ENCODE data around the gene RHOBTB3. TPM values are rescaled to one million over a fixed set of nuclear protein-coding genes. Genes with fewer than 3 reads are reported as not detected.

The RHOBTB3 gene
- total RNA-seq, 1 experiment from 2014 or later = 6.8 TPM

GRCh38 chr5:95845391-95845790 lies 114.3 kb downstream of the RHOBTB3 start:
- H3K9me3 ChIP-seq (ENCODE audit: control insufficient read depth, low read depth, low read length) = no peaks in the 10 kb centered on the region
- no peak overlapping the region for H3K18ac ChIP-seq (ENCODE audit: insufficient read length, low read depth, low read length)
- H4K91ac ChIP-seq (ENCODE audit: insufficient read length, low read depth, low read length) = no peak overlapping the region
- Mint-ChIP-seq H3K4me3 (no peak overlapping the region), H3K36me3 (ENCODE audit: insufficient read depth in 1 of 3, low read depth in 3 of 3) (no peaks in the 10 kb centered on the region), H3K27me3 (ENCODE audit: low read depth) (peaks cover 4% of the 10 kb centered on the region; the same call in 1 of the 2 replicates), H3K27ac (no peak overlapping the region), H3K9me3 (no peaks in the 10 kb centered on the region), H3K4me1 (0 out of 4 replicates have a peak, but pooled peaks cover 2 to 3% of the 10 kb centered on the region in 2 experiments)
- no peak overlapping the region for H2BK12ac ChIP-seq (ENCODE audit: insufficient read length, low read depth, low read length)
- H2AK5ac ChIP-seq (ENCODE audit: insufficient read length, low read length) = no peak overlapping the region
- no peak overlapping the region for H3K9ac ChIP-seq (ENCODE audit: extremely low read depth, insufficient read length, low read length)
- WGBS (ENCODE audit: extremely low coverage, insufficient read length, low lambda C conversion rate) = no CpG with 5 or more reads among the region's 3 CpGs
- no peak overlapping the region for H3K27ac ChIP-seq (ENCODE audit: insufficient read length, low read depth, low read length)
- H3K79me2 ChIP-seq (ENCODE audit: insufficient read depth, low read length) = no peaks in the 10 kb centered on the region
- no peak overlapping the region for H4K8ac ChIP-seq (replicated peaks; ENCODE audit: insufficient read length, low read depth, low read length)
- no peaks in the 10 kb centered on the region for H3K4me1 ChIP-seq (ENCODE audit: insufficient read depth, low read length)
- no peak overlapping the region for H2BK15ac ChIP-seq (ENCODE audit: low read depth, low read length)
- DNase-seq = no peak
- H2BK5ac ChIP-seq (ENCODE audit: insufficient read length, low read length) = no peak overlapping the region
- no peaks in the 10 kb centered on the region for H4K20me1 ChIP-seq (ENCODE audit: control insufficient read depth, insufficient read depth, insufficient read length)
- no peak overlapping the region for H2BK120ac ChIP-seq (ENCODE audit: low read depth, low read length, poor library complexity, severe bottlenecking)
- H3K14ac ChIP-seq (ENCODE audit: insufficient read depth, low read length) = no peak overlapping the region
- H3K27me3 ChIP-seq (ENCODE audit: insufficient read depth, low read length) = no peaks in the 10 kb centered on the region
- no peak overlapping the region for H3T11ph ChIP-seq (ENCODE audit: low read length)
- no peak overlapping the region for H3K56ac ChIP-seq (ENCODE audit: insufficient read length, low read depth, low read length)
- H3K23ac ChIP-seq (ENCODE audit: insufficient read length, low read depth, low read length) = no peak overlapping the region
- H3K79me1 ChIP-seq (ENCODE audit: insufficient read depth, low read depth, low read length, poor library complexity, severe bottlenecking) = no peaks in the 10 kb centered on the region
- no peak for TF ChIP-seq CTCF (conservative IDR thresholded peaks at IDR 0.05)
- H3K23me2 ChIP-seq (ENCODE audit: insufficient read length, low read depth, low read length, poor library complexity, severe bottlenecking) = no peaks in the 10 kb centered on the region
- H4K5ac ChIP-seq (ENCODE audit: insufficient read length, low read depth, low read length) = no peak overlapping the region
- H2AFZ ChIP-seq (ENCODE audit: low read length) = no peak overlapping the region
- no peak overlapping the region for H3K4ac ChIP-seq (ENCODE audit: low read depth, low read length)
- H2BK20ac ChIP-seq (ENCODE audit: low read depth, low read length, poor library complexity, severe bottlenecking) = no peak overlapping the region
- no peak overlapping the region for H3K4me2 ChIP-seq (ENCODE audit: insufficient read depth, insufficient read length, low read length)

Other genes starting within 250 kb of the RHOBTB3 start
- gene SKIC3, start 176.4 kb upstream of the RHOBTB3 start, total RNA-seq (2021) = 64.7 and 69.3 TPM in 2 replicates
- 8.5 and 8.6 TPM in 2 replicates for gene ARSK, start 176.2 kb upstream of the RHOBTB3 start, total RNA-seq (2021)
- 0.11 TPM in 1 of 2 replicates, not detected in the other for gene GPR150, start 111.2 kb upstream of the RHOBTB3 start, total RNA-seq (2021)
- gene RFESD, start 84.6 kb upstream of the RHOBTB3 start, total RNA-seq (2021) = 1.7 and 2.6 TPM in 2 replicates
- gene SPATA9, start 48.3 kb upstream of the RHOBTB3 start, total RNA-seq (2021) = not detected in 2 replicates
- gene GLRX, start 91.4 kb downstream of the RHOBTB3 start, total RNA-seq (2021) = 13.7 and 13.8 TPM in 2 replicates
- gene ELL2, start 230.5 kb downstream of the RHOBTB3 start, total RNA-seq (2021) = 27.5 and 27.7 TPM in 2 replicates